Neural cell (in vitro differentiated cells): ENCODE measurements around the gene ZNF329. TPM values are rescaled to one million over a fixed set of nuclear protein-coding genes. Genes with fewer than 3 reads are reported as not detected.

ENCODE experiments used
- H2AFZ ChIP-seq: fragments of 200-600, 300-800 bp; sonication (generic), shearing (Covaris generic); 2 replicates; pipeline ENCODE4 v1.6.0; 2014; ENCODE audit warnings: low read depth, mild to moderate bottlenecking, antibody characterized with exemption, low read length, moderate library complexity
- H3F3A ChIP-seq: fragments of 200-600 bp; shearing (Covaris generic); 2 replicates; pipeline ENCODE4 v1.6.1; 2016; ENCODE audit warnings: mild to moderate bottlenecking, moderate library complexity, mixed read lengths, antibody characterized with exemption, low read length; ENCODE audit not compliant: insufficient read depth, poor library complexity, severe bottlenecking
- H3K27ac ChIP-seq: fragments of 200-600, 300-800 bp; sonication (generic), shearing (Covaris generic); 2 replicates; pipeline ENCODE4 v1.5.1; 2014; ENCODE audit warnings: mild to moderate bottlenecking, low read length, moderate library complexity
- H3K27me3 ChIP-seq: fragments of 300-800, 200-600 bp; sonication (generic), shearing (Covaris generic); 2 replicates; pipeline ENCODE4 v1.6.0; 2014; ENCODE audit warnings: mild to moderate bottlenecking, low read depth, low read length, moderate library complexity; ENCODE audit not compliant: insufficient read depth
- H3K36me3 ChIP-seq: fragments of 300-800, 200-600 bp; sonication (generic), shearing (Covaris generic); 2 replicates; pipeline ENCODE4 v1.5.1; 2014; ENCODE audit warnings: mild to moderate bottlenecking, antibody characterized with exemption, low read length, moderate library complexity; ENCODE audit not compliant: insufficient read depth
- H3K4me2 ChIP-seq: fragments of 300-800, 200-600 bp; sonication (generic), shearing (Covaris generic); 2 replicates; pipeline ENCODE4 v1.6.0; 2014; ENCODE audit warnings: mild to moderate bottlenecking, low read length
- H3K4me3 ChIP-seq: fragments of 300-800, 200-600 bp; sonication (generic), shearing (Covaris generic); 2 replicates; pipeline ENCODE4 v1.5.1; 2014; ENCODE audit warnings: mild to moderate bottlenecking, low read length, moderate library complexity
- H3K79me2 ChIP-seq: fragments of 200-600 bp; shearing (Covaris generic); replicated peaks from 2 replicates; pipeline ENCODE4 v1.6.0; 2014; ENCODE audit warnings: mild to moderate bottlenecking, low read length, moderate library complexity; ENCODE audit not compliant: insufficient read depth
- H3K9ac ChIP-seq: fragments of 300-800, 200-600 bp; sonication (generic), shearing (Covaris generic); 2 replicates; pipeline ENCODE4 v1.6.1; 2016; ENCODE audit warnings: mild to moderate bottlenecking, low read length, mixed read lengths
- H3K9me2 ChIP-seq: fragments of 200-600 bp; shearing (Covaris generic); 2 replicates; pipeline ENCODE4 v1.6.1; 2016; ENCODE audit warnings: mild to moderate bottlenecking, low read length, mixed read lengths; ENCODE audit not compliant: insufficient read depth
- H3K9me3 ChIP-seq: fragments of 200-600, 300-800 bp; sonication (generic), shearing (Covaris generic); 2 replicates; pipeline ENCODE4 v1.6.1; 2016; ENCODE audit warnings: mild to moderate bottlenecking, mixed run types, low read length, moderate library complexity, mixed read lengths
- H4K20me1 ChIP-seq: fragments of 200-600 bp; shearing (Covaris generic); 2 replicates; pipeline ENCODE4 v1.6.1; 2016; ENCODE audit warnings: mild to moderate bottlenecking, mixed run types; ENCODE audit not compliant: insufficient read depth
- CTCF ChIP-seq: fragments of 450-650 bp; IDR thresholded peaks from 2 replicates; pipeline ENCODE4 v1.5.1; 2014; ENCODE audit warnings: antibody characterized with exemption, mild to moderate bottlenecking, moderate library complexity; ENCODE audit not compliant: poor library complexity, severe bottlenecking
- EP300 ChIP-seq: fragments of 450-650 bp; conservative IDR thresholded peaks from 2 replicates; pipeline ENCODE4 v1.6.1; 2014; ENCODE audit warnings: antibody characterized with exemption, mild to moderate bottlenecking, moderate library complexity; ENCODE audit not compliant: poor library complexity, severe bottlenecking
- EZH2 ChIP-seq: fragments of 200-600, 300-800 bp; shearing (Covaris generic), sonication (generic); IDR thresholded peaks from 2 replicates; pipeline ENCODE4 v1.6.1; 2014; ENCODE audit warnings: antibody characterized with exemption, low read length, borderline replicate concordance, mild to moderate bottlenecking; ENCODE audit not compliant: insufficient read depth, poor library complexity, severe bottlenecking
- MXI1 ChIP-seq: fragments of 450-650 bp; conservative IDR thresholded peaks from 2 replicates; pipeline ENCODE4 v1.6.1; 2014; ENCODE audit warnings: antibody characterized with exemption, mild to moderate bottlenecking; ENCODE audit not compliant: poor library complexity, severe bottlenecking
- POLR2AphosphoS5 ChIP-seq: IDR thresholded peaks from 2 replicates; pipeline ENCODE4 v1.6.1; 2012
- RAD21 ChIP-seq: fragments of 450-650 bp; conservative IDR thresholded peaks from 2 replicates; pipeline ENCODE4 v1.6.1; 2014; ENCODE audit warnings: antibody characterized with exemption, mild to moderate bottlenecking, moderate library complexity
- REST ChIP-seq: IDR thresholded peaks from 2 replicates; pipeline ENCODE4 v1.6.1; 2012; ENCODE audit warnings: borderline replicate concordance
- SMC3 ChIP-seq: fragments of 450-650 bp; conservative IDR thresholded peaks from 2 replicates; pipeline ENCODE4 v1.6.1; 2014; ENCODE audit warnings: antibody characterized with exemption, mild to moderate bottlenecking, moderate library complexity; ENCODE audit not compliant: poor library complexity
- TAF1 ChIP-seq: IDR thresholded peaks from 2 replicates; pipeline ENCODE4 v1.6.1; 2012; ENCODE audit warnings: low read depth
- polyA minus RNA-seq: library from RNA; depleted of rRNA, polyadenylated mRNA; stranded (reverse); fragments of >200 nt; gene quantifications from 2 replicates; pipeline ENCODE4 v1.2.3, GENCODE V29; 2014
- polyA plus RNA-seq: library from polyadenylated mRNA; depleted of rRNA; stranded (reverse); fragments of >200 nt; gene quantifications from 2 replicates; pipeline ENCODE4 v1.2.3, GENCODE V29; 2014

ZNF329 gene
- polyA plus RNA-seq = 20.3 and 20.6 TPM in 2 replicates
- 48.4 and 49.7 TPM in 2 replicates for polyA minus RNA-seq

- Histone ChIP-seq H3K27me3 (no peaks in the 10 kb centered on the region), H3K36me3 (no peaks in the 10 kb centered on the region), H3F3A (no peaks in the 10 kb centered on the region), H3K4me2 (peak within 1 kb of the TSS; percentile 86), H3K4me3 (peak within 1 kb of the TSS; percentile 98), H3K9me3 (peaks cover 7% of the 10 kb centered on the region), H2AFZ (peak within 1 kb of the TSS; percentile 46), H3K27ac (peak within 1 kb of the TSS; percentile 88), H3K9ac (peak within 1 kb of the TSS; percentile 90), H4K20me1 (no peaks in the 10 kb centered on the region), H3K9me2 (no peaks in the 10 kb centered on the region), H3K79me2 (peaks cover 24% of the 10 kb centered on the region)
- peak; percentile 8 for TF ChIP-seq EP300
- TF ChIP-seq CTCF = no peak
- TF ChIP-seq TAF1 = peak; percentile 70
- TF ChIP-seq MXI1 = peak; percentile 62
- no peak for TF ChIP-seq RAD21
- peak; percentile 93 for TF ChIP-seq POLR2AphosphoS5
- peak; percentile 61 for TF ChIP-seq REST
- TF ChIP-seq SMC3 = peak; percentile 47
These were observed at the start of gene ZNF329 for GRCh38 chr19:58150328-58150921. TSS of gene ZNF329 (minus strand) at chr19:58150789. CDS start at chr19:58129503, 21,286 bp downstream.

GRCh38 chr19:58196901-58197616, 46.5 kb upstream of the ZNF329 start:
- Histone ChIP-seq H3K4me3 (no peak overlapping the region), H2AFZ (no peak overlapping the region), H3K9me3 (peaks cover 70% of the 10 kb centered on the region), H3K36me3 (peaks cover 53% of the 10 kb centered on the region), H4K20me1 (no peaks in the 10 kb centered on the region), H3K4me2 (no peak overlapping the region), H3F3A (no peaks in the 10 kb centered on the region), H3K9me2 (no peaks in the 10 kb centered on the region), H3K27ac (no peak overlapping the region), H3K27me3 (no peaks in the 10 kb centered on the region), H3K9ac (no peak overlapping the region), H3K79me2 (peaks cover 10% of the 10 kb centered on the region)
- TF ChIP-seq SMC3 = no peak
- no peak for TF ChIP-seq TAF1
- no peak for TF ChIP-seq MXI1
- TF ChIP-seq EP300 = no peak
- TF ChIP-seq POLR2AphosphoS5 = no peak
- TF ChIP-seq REST = no peak
- no peak for TF ChIP-seq CTCF
- no peak for TF ChIP-seq RAD21
- no peak for TF ChIP-seq EZH2
